Endothelial cell of umbilical vein (primary cell): ENCODE measurements around the gene ZNF804A. TPM values are rescaled to one million over a fixed set of nuclear protein-coding genes. Genes with fewer than 3 reads are reported as not detected.

ENCODE experiments used
- BruUV-seq: library from RNA; stranded (reverse); fragments of 400-500 nt; replicated peaks from 2 replicates; lab custom pipeline; 2021; lab: Mats Ljungman, UMichigan
- CTCF ChIA-PET: fragments of 300-600, 350-600 bp; sonication (Branson Sonifier 250); formaldehyde crosslinking; loops from one replicate; lab custom pipeline; 2021; ENCODE audit warnings: antibody characterized with exemption, inconsistent platforms; lab: Charles Lee
- POLR2A ChIA-PET: fragments of 300-600, 350-600 bp; sonication (Branson Sonifier 250); formaldehyde crosslinking; loops from one replicate; lab custom pipeline; 2021; ENCODE audit warnings: antibody characterized with exemption, inconsistent platforms; lab: Charles Lee
- DNase-seq: peaks from one replicate; pipeline ENCODE4 v3.0.0-alpha.2; 2011; ENCODE audit warnings: low read depth, low spot score
- FAIRE-seq: peaks from 2 replicates; lab custom pipeline; 2011; peaks lifted over from hg19 to GRCh38; lab: Jason Lieb, UNC
- H2AFZ ChIP-seq: 2 replicates; pipeline ENCODE4 v1.6.0; 2012; ENCODE audit warnings: low read depth, low read length, control low read depth, inconsistent platforms
- H3K27ac ChIP-seq: 2 replicates; pipeline ENCODE4 v1.5.1; 2011; ENCODE audit warnings: low read depth, mild to moderate bottlenecking, control low read depth, low read length, moderate library complexity; ENCODE audit not compliant: insufficient read depth
- H3K27me3 ChIP-seq, 2 experiments: 2 replicates each; pipeline versions ENCODE4 v1.6.0 to v1.6.1; 2011; ENCODE audit warnings: low read length in 2 of 2, mixed read lengths in 1 of 2; ENCODE audit not compliant: control insufficient read depth in 2 of 2, insufficient read depth in 2 of 2
- H3K36me3 ChIP-seq, 2 experiments: 2 replicates in 1 of 2; 3 replicates in 1 of 2; pipeline ENCODE4 v1.5.1; 2011; ENCODE audit warnings: low read length in 2 of 2, mild to moderate bottlenecking in 1 of 2, moderate library complexity in 1 of 2; ENCODE audit not compliant: control insufficient read depth in 2 of 2, insufficient read depth in 2 of 2; ENCODE audit errors: extremely low read depth in 1 of 2
- H3K4me1 ChIP-seq: 3 replicates; pipeline ENCODE4 v1.5.1; 2011; ENCODE audit warnings: mild to moderate bottlenecking, low read length; ENCODE audit not compliant: control insufficient read depth, insufficient read depth; ENCODE audit errors: extremely low read depth
- H3K4me2 ChIP-seq: 2 replicates; pipeline ENCODE4 v1.6.1; 2011; ENCODE audit warnings: low read length, control low read depth, mixed read lengths; ENCODE audit not compliant: insufficient read depth
- H3K4me3 ChIP-seq, 3 experiments: fragments of 200-600 bp in 1 of 3; sonication (generic), shearing (Covaris generic) in 1 of 3; replicated peaks in 1 of 3; 2 replicates each; pipeline ENCODE4 v1.5.1; 2011 to 2016; ENCODE audit warnings: control low read depth in 3 of 3, low read length in 3 of 3, mild to moderate bottlenecking in 2 of 3, inconsistent platforms in 1 of 3, low read depth in 1 of 3, moderate library complexity in 1 of 3; ENCODE audit not compliant: insufficient read depth in 1 of 3
- H3K79me2 ChIP-seq: 2 replicates; pipeline ENCODE4 v1.6.0; 2012; ENCODE audit warnings: low read length, inconsistent platforms; ENCODE audit not compliant: control insufficient read depth, insufficient read depth
- H3K9ac ChIP-seq: replicated peaks from 2 replicates; pipeline ENCODE3; 2011; ENCODE audit warnings: low read length, control low read depth; ENCODE audit not compliant: insufficient read depth; ENCODE audit errors: extremely low read depth
- H3K9me1 ChIP-seq: replicated peaks from 3 replicates; pipeline ENCODE4 v1.6.0; 2011; ENCODE audit warnings: mild to moderate bottlenecking, low read length; ENCODE audit not compliant: control insufficient read depth, insufficient read depth; ENCODE audit errors: extremely low read depth
- H3K9me3 ChIP-seq: replicated peaks from 2 replicates; pipeline ENCODE4 v1.5.1; 2012; ENCODE audit warnings: low read length, inconsistent platforms; ENCODE audit not compliant: control insufficient read depth, insufficient read depth
- H4K20me1 ChIP-seq: replicated peaks from 2 replicates; pipeline ENCODE3; 2011; ENCODE audit warnings: mild to moderate bottlenecking, low read length; ENCODE audit not compliant: control insufficient read depth, insufficient read depth; ENCODE audit errors: extremely low read depth
- CTCF ChIP-seq, 2 donors: IDR thresholded peaks; 1 replicate in 1 of 2; 2 replicates in 1 of 2; pipeline ENCODE4 v1.5.1; 2011; ENCODE audit warnings: low read length in 2 of 2, mild to moderate bottlenecking in 2 of 2, moderate library complexity in 2 of 2, control low read depth in 1 of 2, inconsistent platforms in 1 of 2, low read depth in 1 of 2; ENCODE audit not compliant: insufficient read depth in 1 of 2; ENCODE audit errors: extremely low read depth in 1 of 2
- EZH2 ChIP-seq: IDR thresholded peaks from 2 replicates; pipeline ENCODE4 v1.6.1; 2012; ENCODE audit warnings: borderline replicate concordance, low read depth, mild to moderate bottlenecking, moderate library complexity, low read length, inconsistent platforms; ENCODE audit not compliant: severe bottlenecking
- FOS ChIP-seq: IDR thresholded peaks from 2 replicates; pipeline ENCODE4 v1.6.1; 2011; ENCODE audit warnings: mild to moderate bottlenecking, low read length, moderate library complexity, borderline replicate concordance; ENCODE audit not compliant: insufficient read depth
- GATA2 ChIP-seq: IDR thresholded peaks from 2 replicates; pipeline ENCODE4 v1.7.0; 2011; ENCODE audit warnings: low read depth, mild to moderate bottlenecking, moderate library complexity, mixed read lengths, low read length; ENCODE audit not compliant: insufficient read length, insufficient read depth
- JUN ChIP-seq: IDR thresholded peaks from 2 replicates; pipeline ENCODE4 v1.6.1; 2011; ENCODE audit warnings: borderline replicate concordance, low read depth; ENCODE audit not compliant: insufficient read length, insufficient read depth
- MYC ChIP-seq: IDR thresholded peaks from one replicate; pipeline ENCODE4 v1.6.1; 2011; ENCODE audit warnings: mild to moderate bottlenecking, low read depth, low read length
- POLR2A ChIP-seq: IDR thresholded peaks from 2 replicates; pipeline ENCODE4 v1.6.1; 2012; ENCODE audit warnings: low read depth, mild to moderate bottlenecking, control low read depth, low read length
- POLR2AphosphoS5 ChIP-seq: IDR thresholded peaks from 2 replicates; pipeline ENCODE4 v1.6.1; 2012; ENCODE audit warnings: low read depth, mild to moderate bottlenecking, control low read depth, low read length, moderate library complexity; ENCODE audit not compliant: insufficient read depth
- dilution Hi-C: fragments of 300-500 bp; cut with MboI; formaldehyde crosslinking; loops from one replicate; pipeline ENCODE4 v1.15.0; 2019; ENCODE audit warnings: low sequenced_read_pairs; ENCODE audit not compliant: extremely low pct_ligation_motif_present
- intact Hi-C: fragments of 100-400 bp; cut with micrococcal nuclease; formaldehyde crosslinking; loops from one replicate; pipeline ENCODE4 v1.10.0; 2022
- polyA plus RNA-seq, 4 experiments: library from polyadenylated mRNA; depleted of rRNA in 3 of 4; stranded (reverse) in 3 of 4; unstranded in 1 of 4; fragments of >200 nt; gene quantifications; 2 replicates each; pipeline versions ENCODE4 v1.2.1 to v1.2.3, GENCODE V29; 2011 to 2012; ENCODE audit warnings: missing spikeins in 1 of 4
- total RNA-seq: library from RNA; stranded (reverse); gene quantifications from 2 replicates; pipeline ENCODE4 v1.2.3, GENCODE V29; 2021
- TF ChIP-seq, protein P1 (sequence below): IDR thresholded peaks from 2 replicates; pipeline ENCODE4 v1.6.1; 2011; ENCODE audit not compliant: insufficient read depth, insufficient read length

Gene ZNF804A
- total and polyA plus RNA-seq, 2 donors (not counting 3 experiments of a cell fraction or from before 2014, with no cell fraction given), result 0.22 TPM; not detected in 1

GRCh38 chr2:184904991-184905390 is 306.7 kb downstream of the ZNF804A start:
- BruUV-seq, result no TSS peak
- dilution Hi-C loops, result no loop called here

More at GRCh38 chr2:184904991-184905390, 306.7 kb downstream of the ZNF804A start:
- no peak overlapping the region for H3K4me2 ChIP-seq
- H3K36me3 ChIP-seq, result no peaks in the 10 kb centered on the region
- H3K27me3 ChIP-seq, result no peaks in the 10 kb centered on the region
- ChIA-PET POLR2A (no interaction called here), CTCF (interaction anchor here (1.5 kb wide), 1 partner anchor 15 kb away, joined by 5 read pairs; no protein-coding TSS in a partner anchor)
- intact Hi-C loops, result no loop called here
- no peak overlapping the region for H2AFZ ChIP-seq
- H3K4me1 ChIP-seq, result no peaks in the 10 kb centered on the region
- no peaks in the 10 kb centered on the region for H3K79me2 ChIP-seq
- no peaks in the 10 kb centered on the region for H4K20me1 ChIP-seq
- DNase-seq (no peak), FAIRE-seq (no peak)
- no peaks in the 10 kb centered on the region for H3K9me3 ChIP-seq
- no peak overlapping the region for H3K4me3 ChIP-seq
- no peak overlapping the region for H3K27ac ChIP-seq
- no peaks in the 10 kb centered on the region for H3K9me1 ChIP-seq
- no peak overlapping the region for H3K9ac ChIP-seq
- TF ChIP-seq EZH2 (no peak), POLR2AphosphoS5 (no peak), GATA2 (no peak), POLR2A (no peak), FOS (no peak), MYC (no peak), CTCF (IDR thresholded peaks at IDR 0.05; ENCODE audit: extremely low read depth in 1 of 2, insufficient read depth in 1 of 2, low read depth in 1 of 2, low read length in 2 of 2) (no peak), JUN (no peak)
- TF ChIP-seq, protein P1, sequence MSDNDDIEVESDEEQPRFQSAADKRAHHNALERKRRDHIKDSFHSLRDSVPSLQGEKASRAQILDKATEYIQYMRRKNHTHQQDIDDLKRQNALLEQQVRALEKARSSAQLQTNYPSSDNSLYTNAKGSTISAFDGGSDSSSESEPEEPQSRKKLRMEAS, result no peak
